HS-5 (cell line): ENCODE results near the gene PTPA.

ENCODE experiments used
- DNase-seq: peaks from one replicate; pipeline ENCODE4 v3.0.0-alpha.2; 2012; ENCODE audit warnings: low read depth

The PTPA gene

GRCh38 chr9:129110740-129111527, at the start of gene PTPA, which contains the start of gene CRAT:
TSS of gene PTPA (plus strand) at chr9:129111415. CDS start at chr9:129111601, 186 bp downstream.
TSS of gene CRAT (minus strand) at chr9:129110793. CDS start at chr9:129110509, 284 bp downstream.
- peak; percentile 65 for DNase-seq

DNA sequence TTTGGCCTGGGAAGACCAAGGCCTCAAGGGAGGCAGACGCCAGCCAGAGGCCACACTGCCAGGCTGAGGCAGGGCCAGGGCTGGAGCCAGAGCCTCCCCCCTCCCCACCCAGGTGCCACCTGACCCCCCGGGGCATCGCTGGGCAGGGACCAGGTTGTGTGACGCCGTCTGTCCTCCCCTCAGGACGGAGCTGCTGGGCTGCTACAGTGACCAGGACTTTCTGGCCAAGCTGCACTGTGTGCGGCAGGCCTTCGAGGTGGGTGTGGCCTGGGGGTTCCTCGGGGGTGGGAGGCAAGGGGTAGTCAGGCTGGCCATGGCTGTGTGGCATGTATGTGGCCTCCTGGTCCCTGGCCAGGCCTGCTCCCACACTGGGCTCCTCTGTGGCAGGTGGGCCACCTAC, 48.2 kb upstream of the PTPA start:
- DNase-seq: no peak

GRCh38 chr9:129064499-129064908, 46.7 kb upstream of the PTPA start:
- DNase-seq: no peak

- no peak for DNase-seq
These were observed 43.1 kb upstream of the PTPA start for GRCh38 chr9:129068110-129068509.

DNA sequence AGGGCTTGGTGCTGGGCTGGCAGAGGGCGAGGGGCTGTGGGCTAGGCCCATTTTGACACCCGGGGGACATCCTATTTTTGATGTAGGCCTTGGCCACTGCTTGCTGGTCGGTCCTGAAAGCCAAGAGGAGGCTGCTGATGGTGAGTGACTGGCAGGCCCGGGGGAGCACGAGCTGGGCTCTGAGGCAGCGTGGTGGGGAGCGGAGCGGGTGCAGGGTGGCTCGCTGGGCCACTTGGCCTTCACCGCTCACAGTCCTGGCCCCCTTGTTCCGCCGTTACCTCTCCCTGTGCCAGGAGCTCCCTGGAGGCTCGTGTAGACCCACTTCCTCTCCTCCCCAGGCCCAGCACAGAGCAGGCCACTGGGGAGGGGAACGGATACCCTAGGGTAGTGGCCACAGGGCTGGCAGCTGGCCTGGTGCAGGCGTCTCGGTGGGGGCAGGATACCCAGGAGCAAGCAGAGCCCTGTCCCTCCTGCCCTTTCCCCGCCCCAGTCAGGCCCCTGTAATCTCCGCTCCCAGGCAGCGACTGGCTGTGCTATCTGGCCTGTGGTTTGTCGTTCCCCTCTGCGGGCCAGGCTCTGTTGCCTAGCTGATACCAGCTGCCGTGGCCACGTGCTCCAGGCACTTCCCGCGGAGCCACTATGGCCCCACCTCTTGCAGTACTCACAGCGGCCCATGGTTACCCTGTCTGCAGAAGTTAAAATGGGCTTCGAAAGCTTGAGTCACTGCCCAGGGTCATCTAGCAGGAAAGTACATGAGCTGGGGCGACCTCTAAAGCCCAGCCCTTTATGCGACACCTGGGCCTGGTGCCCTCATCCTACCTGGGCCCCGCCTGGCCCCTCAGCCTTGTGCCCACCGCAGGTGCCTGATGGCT, 42.0 kb upstream of the PTPA start:
- DNase-seq: no peak

DNA sequence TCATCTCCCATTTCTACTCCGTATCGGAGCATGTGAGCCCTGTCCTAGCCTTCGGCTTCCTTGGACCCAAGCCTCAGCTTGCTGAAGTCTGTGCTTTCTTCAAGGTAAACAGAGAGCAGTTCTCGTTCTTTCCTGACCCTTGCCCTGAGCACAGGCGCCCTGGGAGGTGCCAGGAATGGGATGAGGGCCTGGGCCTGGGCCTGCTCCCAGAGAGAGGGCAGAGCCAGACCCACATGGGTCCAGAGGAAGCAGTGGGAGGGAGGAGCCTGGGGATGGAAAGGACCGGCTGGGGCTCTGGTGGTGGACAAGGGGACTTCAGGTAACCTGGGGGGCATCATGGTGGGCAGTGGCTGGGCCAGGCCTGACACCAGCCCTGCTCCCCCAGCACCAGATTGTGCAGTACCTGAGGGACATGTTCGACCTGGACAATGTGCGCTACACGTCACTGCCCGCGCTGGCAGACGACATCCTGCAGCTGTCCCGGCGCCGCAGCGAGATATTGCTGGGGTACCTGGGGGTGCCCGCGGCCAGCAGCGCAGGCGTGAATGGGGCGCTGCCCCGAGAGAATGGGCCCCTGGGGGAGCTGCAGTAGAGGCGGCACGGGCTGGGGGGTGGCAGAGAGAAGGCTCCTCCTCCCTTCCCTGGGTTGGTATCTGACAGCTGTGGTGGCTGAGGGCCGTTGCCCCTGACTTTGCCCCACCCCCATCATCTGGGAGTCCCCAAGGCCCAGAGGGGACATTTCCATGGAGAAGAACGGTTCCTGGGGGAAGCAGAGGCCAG, 41.2 kb upstream of the PTPA start:
- DNase-seq: no peak

- no peak for DNase-seq
These were observed 40.3 kb upstream of the PTPA start for GRCh38 chr9:129070696-129071525.

GRCh38 chr9:129071526-129072126, 39.6 kb upstream of the PTPA start:
- DNase-seq: no peak

DNA sequence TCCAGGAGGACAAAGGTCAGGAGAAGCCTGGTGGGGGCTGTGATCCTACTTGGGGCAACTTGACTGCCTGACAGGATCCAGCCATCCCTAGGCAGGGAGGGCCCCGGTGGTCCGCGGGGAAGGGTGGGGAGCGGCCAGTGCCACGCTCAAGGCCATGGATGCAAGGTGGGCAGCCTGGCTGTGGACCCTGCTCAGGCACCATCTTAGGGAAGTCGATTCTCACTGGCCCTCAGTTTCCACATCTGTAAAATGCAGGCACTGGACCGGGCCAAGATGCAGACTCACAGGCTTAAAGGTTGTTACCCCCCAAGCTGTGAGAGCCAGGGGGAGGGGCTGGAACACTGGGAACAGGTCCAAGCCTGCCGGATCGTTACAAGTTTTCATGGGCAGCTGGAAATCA, 39.0 kb upstream of the PTPA start:
- DNase-seq: no peak

DNA sequence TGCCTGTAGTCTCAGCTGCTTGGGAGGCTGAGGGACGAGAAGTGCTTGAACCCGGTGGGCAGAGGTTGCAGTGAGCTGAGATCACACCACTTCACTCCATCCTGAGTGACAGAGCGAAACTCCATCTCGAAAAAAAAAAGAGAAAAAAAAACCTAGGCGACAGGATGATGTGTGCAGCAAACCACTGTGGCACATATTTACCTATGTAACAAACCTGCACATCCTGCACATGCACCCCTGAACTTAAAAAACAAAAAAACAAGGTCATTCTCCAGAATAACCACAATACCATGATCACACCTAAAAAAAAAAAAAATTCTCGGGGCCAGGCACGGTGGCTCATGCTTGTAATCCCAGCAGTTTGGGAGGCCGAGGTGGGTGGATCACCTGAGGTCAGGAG, 37.8 kb upstream of the PTPA start:
- DNase-seq: no peak

GRCh38 chr9:129074106-129074505, 37.1 kb upstream of the PTPA start:
- no peak for DNase-seq

DNA sequence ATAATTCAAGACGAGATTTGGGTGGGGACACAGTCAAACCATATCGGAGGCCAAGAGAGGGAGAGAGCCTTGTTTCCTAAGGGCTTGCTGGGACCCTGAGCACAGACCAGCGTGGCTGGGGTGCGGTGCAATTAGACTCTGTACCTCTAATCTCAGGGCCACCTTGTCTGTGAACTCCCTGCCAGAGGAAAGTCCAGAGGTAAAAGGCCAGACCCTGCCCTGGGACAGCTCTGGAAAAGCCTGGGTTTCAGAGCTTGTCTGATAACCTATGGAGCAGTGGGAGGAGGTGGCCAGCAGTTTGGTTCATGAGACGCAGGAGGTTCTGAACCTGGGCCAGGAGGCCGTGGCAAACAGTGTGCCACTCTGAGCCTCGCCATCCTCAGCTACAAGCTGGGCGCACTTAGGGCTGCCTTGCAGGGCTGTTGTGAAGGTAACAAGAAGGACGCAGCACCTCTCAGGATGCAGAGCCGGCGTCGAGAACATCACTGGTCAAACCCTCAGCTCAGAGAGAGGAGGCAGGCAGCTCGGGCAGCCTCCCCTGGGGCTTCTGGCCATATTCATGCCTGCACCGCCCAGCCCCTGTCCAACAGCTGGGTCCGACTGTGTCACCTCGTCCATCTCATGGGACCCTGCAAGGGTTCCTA, 35.1 kb upstream of the PTPA start:
- DNase-seq: no peak

DNA sequence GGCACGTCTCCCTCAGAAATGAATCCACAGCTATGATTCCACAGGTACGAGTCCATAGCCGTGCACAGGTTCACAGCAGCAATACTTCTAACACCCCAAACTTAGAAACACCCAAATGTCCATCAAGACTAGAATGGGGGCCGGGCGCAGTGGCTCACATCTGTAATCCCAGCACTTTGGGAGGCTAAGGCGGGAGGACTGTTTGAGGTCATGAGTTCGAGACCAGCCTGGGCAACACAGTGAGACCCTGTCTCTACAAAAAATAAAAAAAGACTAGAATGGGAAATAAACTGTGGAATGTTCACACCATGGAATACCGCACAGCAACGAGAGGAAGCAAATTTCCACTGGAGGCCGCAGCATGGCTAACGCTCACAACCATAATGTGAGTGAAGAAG, 34.6 kb upstream of the PTPA start:
- DNase-seq: no peak

DNA sequence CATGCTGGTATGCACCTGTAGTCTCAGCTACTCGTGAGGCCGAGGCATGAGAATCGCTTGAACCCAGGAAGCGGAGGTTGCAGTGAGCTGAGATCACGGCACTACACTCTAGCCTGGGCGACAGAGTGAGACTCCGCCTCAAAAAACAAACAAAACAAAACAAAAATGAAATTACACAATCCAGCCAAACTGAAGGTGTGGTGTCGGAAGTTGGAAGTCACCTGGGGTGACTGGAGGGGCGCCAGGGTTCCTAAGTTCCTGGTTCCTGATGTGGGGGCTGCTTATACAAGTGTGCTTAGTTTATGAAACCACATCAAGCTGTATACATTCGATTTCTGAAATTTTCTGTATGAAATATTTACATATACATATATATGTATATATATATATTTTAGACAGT, 34.0 kb upstream of the PTPA start:
- no peak for DNase-seq

DNA sequence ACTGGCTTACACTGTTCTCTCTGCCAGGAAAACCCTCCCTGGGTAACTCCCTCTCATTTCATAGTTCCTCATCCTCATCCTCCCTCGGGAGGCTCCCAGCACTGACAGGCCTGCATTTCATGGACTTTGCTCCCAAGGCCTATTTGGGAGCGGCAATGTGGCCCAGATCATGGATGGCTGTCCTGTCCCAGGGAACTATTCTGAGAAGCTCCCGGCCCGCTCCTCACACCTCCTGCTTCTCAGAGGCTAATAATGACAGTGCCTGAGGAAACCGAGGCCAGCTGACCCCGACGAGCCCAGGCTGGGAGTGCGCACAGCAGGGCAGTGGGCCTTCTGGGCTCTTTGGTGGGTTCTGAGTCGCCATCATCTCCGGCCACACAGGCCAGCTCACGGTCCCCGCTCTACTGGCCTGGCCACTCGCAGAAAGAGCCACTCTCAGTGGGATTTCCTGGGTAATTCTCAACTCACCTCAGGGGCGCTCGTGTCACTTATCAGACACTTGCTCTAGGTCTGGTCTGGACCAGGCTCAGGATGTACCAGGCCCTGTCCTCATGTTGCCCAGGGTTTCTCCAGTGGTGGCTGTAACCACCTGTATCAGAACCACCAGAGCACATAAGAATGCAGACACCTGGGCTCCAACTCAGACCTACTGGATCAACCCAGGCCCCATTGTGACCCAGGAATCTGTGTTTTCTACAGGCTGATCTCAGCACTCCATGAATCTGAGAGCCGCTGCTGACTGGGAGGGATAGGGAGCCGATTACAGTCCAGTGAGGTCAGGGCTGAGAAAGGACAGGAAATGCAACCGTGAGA, 32.3 kb upstream of the PTPA start:
- DNase-seq: no peak

GRCh38 chr9:129079829-129080228, 31.4 kb upstream of the PTPA start:
- DNase-seq: no peak

GRCh38 chr9:129080298-129080600, 31.0 kb upstream of the PTPA start:
- DNase-seq: no peak

DNA sequence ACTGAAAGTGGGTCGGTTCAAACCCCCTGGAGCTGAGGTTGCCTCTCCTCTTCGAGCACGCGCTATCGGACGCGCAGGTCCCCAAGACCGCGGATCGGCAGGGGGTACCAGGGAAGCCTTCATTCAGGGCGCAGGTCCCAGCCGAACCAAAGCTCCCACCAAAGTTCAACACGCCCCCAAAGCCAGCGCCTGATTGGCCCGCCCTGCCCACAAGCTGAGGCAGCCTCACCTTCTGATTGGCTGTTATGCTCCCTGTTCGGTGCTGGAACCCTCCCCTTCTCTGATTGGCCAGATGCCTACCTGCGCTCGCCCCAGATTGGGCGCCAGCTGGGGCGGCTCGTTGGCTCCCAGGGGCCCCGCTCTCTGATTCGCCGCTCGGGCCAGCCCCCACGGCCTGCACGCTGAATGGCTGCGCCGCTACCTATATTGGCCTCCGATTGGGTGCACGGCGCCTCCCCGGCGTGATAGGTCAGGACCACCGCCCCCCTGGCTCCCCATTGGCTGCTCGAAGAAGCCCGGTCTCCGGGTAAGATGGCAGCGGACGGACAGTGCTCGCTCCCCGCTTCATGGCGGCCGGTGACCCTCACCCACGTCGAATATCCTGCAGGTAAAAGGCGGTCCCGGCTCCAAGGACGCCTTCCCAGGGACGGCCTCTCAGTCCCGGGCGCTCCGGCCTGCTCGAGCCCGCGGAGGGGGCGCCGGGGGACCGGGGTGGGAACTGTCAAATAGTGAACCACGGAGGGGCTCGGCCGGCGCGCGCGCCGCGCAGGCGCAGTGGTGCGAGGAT, 30.4 kb upstream of the PTPA start, which contains the start of gene DOLPP1:
Gene DOLPP1, plus strand, starts transcription at position 511 of the 787 bp plus-strand sequence. Its CDS starts 21 bp downstream, at position 532.
- DNase-seq: peak; percentile 95

DNA sequence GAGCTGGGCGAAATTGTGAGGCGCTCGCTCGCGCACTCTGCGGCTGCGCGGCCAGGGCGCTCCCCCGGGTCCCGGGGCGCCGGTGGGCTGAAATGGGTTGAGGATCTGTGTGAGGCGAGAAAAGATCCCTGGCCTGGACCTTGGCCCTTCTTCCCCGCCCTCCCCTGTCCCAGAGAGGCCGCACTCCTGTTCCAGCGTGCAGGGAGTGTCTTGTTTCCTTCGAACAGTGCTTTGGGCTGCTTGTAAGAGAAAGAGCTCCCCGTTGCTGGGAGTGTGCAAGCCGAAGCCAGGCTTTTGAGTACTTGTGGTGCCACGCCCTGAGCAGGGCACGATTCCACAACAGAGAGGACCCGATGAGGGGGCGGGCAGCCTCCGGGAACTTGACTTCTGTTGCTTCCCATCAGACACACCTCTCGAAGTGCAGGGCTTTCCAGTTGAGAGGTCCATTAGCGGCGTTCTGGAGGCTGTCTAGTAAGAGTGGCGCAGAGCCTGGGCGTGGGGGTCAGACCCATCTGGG, 29.8 kb upstream of the PTPA start:
- DNase-seq: no peak
